Stomach (tissue), 4 donors: ENCODE results near the gene HECW1.

Experiments used
- EP300 ChIP-seq: sonication (generic); formaldehyde crosslinking; IDR thresholded peaks from one replicate; pipeline ENCODE4 v1.6.1; 2017; ENCODE audit warnings: antibody characterized with exemption
- POLR2A ChIP-seq, 4 donors: fragments of 450-650 bp; IDR thresholded peaks; one replicate each; pipeline ENCODE4 v1.6.1; 2016; ENCODE audit warnings: antibody characterized with exemption in 4 of 4, control low read depth in 2 of 4, mild to moderate bottlenecking in 1 of 4, moderate library complexity in 1 of 4
- POLR2AphosphoS5 ChIP-seq, 3 donors: sonication (generic); formaldehyde crosslinking; IDR thresholded peaks; one replicate each; pipeline ENCODE4 v1.6.1; 2016; ENCODE audit warnings: antibody characterized with exemption in 3 of 3
- TF ChIP-seq, protein P1 (sequence below), 7 experiments: fragments of 450-650 bp in 4 of 7; fragments of 200-600 bp in 3 of 7; sonication (generic) in 3 of 7; IDR thresholded peaks; one replicate each; pipeline ENCODE4 v1.5.1; 2016 to 2019; ENCODE audit warnings: antibody characterized with exemption in 7 of 7, control low read depth in 2 of 7, mild to moderate bottlenecking in 1 of 7

DNA sequence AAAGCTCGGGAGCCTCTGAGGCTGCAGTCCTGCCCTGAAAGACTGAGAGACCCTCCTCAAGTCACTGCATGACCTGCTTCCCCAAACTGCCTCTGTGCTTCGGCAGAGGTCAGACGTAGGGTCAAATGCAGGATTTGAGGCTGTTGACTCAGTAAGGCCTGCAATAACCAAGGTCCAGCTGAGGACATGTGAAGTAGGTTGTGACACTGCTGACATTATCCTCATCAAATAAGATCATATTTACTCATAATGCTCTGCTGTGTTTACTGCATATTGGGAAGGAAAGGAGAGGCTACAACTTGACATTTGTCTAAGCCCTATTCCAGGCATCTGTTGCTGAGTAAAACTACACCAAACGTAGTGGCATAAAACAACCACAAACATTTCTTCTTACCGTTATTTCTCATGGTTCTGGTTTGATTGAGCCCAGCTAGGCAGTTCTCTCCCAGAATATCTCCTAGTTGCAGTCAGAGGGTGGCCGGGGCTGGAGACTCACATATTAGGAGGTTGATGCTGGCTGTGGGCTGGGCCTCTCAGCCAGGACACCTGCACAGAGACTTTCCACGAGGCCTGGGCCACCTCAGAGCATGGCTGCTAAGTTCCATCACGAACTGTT, 348.4 kb downstream of the HECW1 start:
- TF ChIP-seq, protein P1, sequence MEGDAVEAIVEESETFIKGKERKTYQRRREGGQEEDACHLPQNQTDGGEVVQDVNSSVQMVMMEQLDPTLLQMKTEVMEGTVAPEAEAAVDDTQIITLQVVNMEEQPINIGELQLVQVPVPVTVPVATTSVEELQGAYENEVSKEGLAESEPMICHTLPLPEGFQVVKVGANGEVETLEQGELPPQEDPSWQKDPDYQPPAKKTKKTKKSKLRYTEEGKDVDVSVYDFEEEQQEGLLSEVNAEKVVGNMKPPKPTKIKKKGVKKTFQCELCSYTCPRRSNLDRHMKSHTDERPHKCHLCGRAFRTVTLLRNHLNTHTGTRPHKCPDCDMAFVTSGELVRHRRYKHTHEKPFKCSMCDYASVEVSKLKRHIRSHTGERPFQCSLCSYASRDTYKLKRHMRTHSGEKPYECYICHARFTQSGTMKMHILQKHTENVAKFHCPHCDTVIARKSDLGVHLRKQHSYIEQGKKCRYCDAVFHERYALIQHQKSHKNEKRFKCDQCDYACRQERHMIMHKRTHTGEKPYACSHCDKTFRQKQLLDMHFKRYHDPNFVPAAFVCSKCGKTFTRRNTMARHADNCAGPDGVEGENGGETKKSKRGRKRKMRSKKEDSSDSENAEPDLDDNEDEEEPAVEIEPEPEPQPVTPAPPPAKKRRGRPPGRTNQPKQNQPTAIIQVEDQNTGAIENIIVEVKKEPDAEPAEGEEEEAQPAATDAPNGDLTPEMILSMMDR (IDR thresholded peaks at IDR 0.05), result no peak
- no peak for TF ChIP-seq POLR2AphosphoS5 (IDR thresholded peaks at IDR 0.05)
- TF ChIP-seq POLR2A (IDR thresholded peaks at IDR 0.05), result no peak
- TF ChIP-seq EP300, result no peak
